A673 (cell line): ENCODE measurements around the gene VWA8. TPM values are rescaled to one million over a fixed set of nuclear protein-coding genes. Genes with fewer than 3 reads are reported as not detected.

Source experiments
- BruUV-seq: library from RNA; stranded (reverse); fragments of 400-500 nt; replicated peaks from 2 replicates; lab custom pipeline; 2021; lab: Mats Ljungman, UMichigan
- CTCF ChIA-PET: fragments of 300-600 bp; sonication (Branson Sonifier 250); formaldehyde crosslinking; loops from one replicate; lab custom pipeline; 2022; ENCODE audit warnings: antibody characterized with exemption; lab: Charles Lee
- POLR2A ChIA-PET: fragments of 300-600 bp; sonication (Branson Sonifier 250); formaldehyde crosslinking; loops from one replicate; lab custom pipeline; 2022; ENCODE audit warnings: antibody characterized with exemption; ENCODE audit not compliant: low non-redundant PET; lab: Charles Lee
- DNase-seq: peaks from one replicate; pipeline ENCODE4 v3.0.0-alpha.2; 2015; ENCODE audit warnings: low spot score
- H3K27ac ChIP-seq: fragments of 200-600 bp; sonication (generic); 2 replicates; pipeline ENCODE4 v1.5.1; 2016; ENCODE audit warnings: mixed run types, low read depth, mild to moderate bottlenecking, mixed read lengths, antibody characterized with exemption, low read length; ENCODE audit not compliant: poor library complexity, severe bottlenecking
- H3K27me3 ChIP-seq: fragments of 200-600 bp; sonication (generic); replicated peaks from 2 replicates; pipeline ENCODE4 v1.6.1; 2017; ENCODE audit warnings: mixed run types, low read depth, mild to moderate bottlenecking, mixed read lengths, antibody characterized with exemption, low read length; ENCODE audit not compliant: insufficient read depth, poor library complexity
- H3K36me3 ChIP-seq: fragments of 200-600 bp; sonication (generic); 2 replicates; pipeline ENCODE4 v1.6.1; 2016; ENCODE audit warnings: mixed run types, mild to moderate bottlenecking, mixed read lengths, antibody characterized with exemption, low read length; ENCODE audit not compliant: insufficient read depth, poor library complexity, severe bottlenecking
- H3K4me1 ChIP-seq: fragments of 200-600 bp; sonication (generic); 2 replicates; pipeline ENCODE4 v1.6.1; 2017; ENCODE audit warnings: mixed run types, mild to moderate bottlenecking, mixed read lengths, antibody characterized with exemption, low read length; ENCODE audit not compliant: insufficient read depth, poor library complexity, severe bottlenecking
- H3K4me3 ChIP-seq: fragments of 200-600 bp; sonication (generic); 2 replicates; pipeline ENCODE4 v1.5.1; 2016; ENCODE audit warnings: low read depth, mixed run types, mild to moderate bottlenecking, mixed read lengths, low read length; ENCODE audit not compliant: poor library complexity, severe bottlenecking
- H3K9me3 ChIP-seq: fragments of 200-600 bp; sonication (generic); 2 replicates; pipeline ENCODE4 v1.6.1; 2016; ENCODE audit warnings: mixed run types, low read depth, mild to moderate bottlenecking, mixed read lengths, antibody characterized with exemption, low read length; ENCODE audit not compliant: poor library complexity, severe bottlenecking
- EZH2 ChIP-seq: fragments of 200-600 bp; sonication (generic); IDR thresholded peaks from 2 replicates; pipeline ENCODE4 v1.6.1; 2017; ENCODE audit warnings: borderline replicate concordance, low read depth, mild to moderate bottlenecking, mixed read lengths, antibody characterized with exemption, low read length; ENCODE audit not compliant: poor library complexity, severe bottlenecking
- intact Hi-C: fragments of 100-400 bp; cut with micrococcal nuclease; formaldehyde crosslinking; loops from one replicate; pipeline ENCODE4 v1.10.0; 2022; ENCODE audit not compliant: unreplicated experiment
- total RNA-seq: library from RNA; stranded (reverse); gene quantifications from 2 replicates; pipeline ENCODE4 v1.2.3, GENCODE V29; 2021
- TF ChIP-seq, protein P1 (sequence below): fragments of 300-800, 200-600 bp; sonication (generic); conservative IDR thresholded peaks from 2 replicates; pipeline ENCODE4 v1.5.1; 2017; ENCODE audit warnings: low read depth, mild to moderate bottlenecking, antibody characterized with exemption, low read length, moderate library complexity, mixed read lengths

The VWA8 gene
- total RNA-seq, 1 experiment from 2014 or later: 18.5 TPM

DNA sequence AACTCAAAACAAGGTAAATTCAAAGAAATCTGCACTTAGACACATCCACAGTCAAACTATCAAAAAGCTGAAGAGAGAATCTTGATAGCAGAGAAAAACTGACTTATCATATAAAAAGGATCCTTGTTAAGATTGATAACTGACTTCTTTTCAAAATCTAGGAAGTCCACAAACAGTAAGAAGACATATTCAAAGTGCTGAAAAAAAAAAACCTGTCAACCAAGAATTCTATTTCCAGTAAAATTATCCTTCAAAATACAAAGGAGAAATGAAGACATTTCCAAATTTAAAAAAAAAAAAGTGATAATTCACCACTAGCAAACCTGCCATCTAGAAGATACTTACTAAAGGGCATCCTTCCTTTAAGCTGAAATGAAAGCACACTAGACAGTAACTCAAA, 15.0 kb downstream of the VWA8 start:
- no peak for TF ChIP-seq EZH2
- TF ChIP-seq, protein P1, sequence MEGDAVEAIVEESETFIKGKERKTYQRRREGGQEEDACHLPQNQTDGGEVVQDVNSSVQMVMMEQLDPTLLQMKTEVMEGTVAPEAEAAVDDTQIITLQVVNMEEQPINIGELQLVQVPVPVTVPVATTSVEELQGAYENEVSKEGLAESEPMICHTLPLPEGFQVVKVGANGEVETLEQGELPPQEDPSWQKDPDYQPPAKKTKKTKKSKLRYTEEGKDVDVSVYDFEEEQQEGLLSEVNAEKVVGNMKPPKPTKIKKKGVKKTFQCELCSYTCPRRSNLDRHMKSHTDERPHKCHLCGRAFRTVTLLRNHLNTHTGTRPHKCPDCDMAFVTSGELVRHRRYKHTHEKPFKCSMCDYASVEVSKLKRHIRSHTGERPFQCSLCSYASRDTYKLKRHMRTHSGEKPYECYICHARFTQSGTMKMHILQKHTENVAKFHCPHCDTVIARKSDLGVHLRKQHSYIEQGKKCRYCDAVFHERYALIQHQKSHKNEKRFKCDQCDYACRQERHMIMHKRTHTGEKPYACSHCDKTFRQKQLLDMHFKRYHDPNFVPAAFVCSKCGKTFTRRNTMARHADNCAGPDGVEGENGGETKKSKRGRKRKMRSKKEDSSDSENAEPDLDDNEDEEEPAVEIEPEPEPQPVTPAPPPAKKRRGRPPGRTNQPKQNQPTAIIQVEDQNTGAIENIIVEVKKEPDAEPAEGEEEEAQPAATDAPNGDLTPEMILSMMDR: no peak
- CTCF ChIA-PET: interaction anchor here (0.7 kb wide), 1 partner anchor 14 kb away, joined by 3 read pairs; no protein-coding TSS in a partner anchor
- intact Hi-C loops: no loop called here
- no peak for DNase-seq
- H3K4me3 ChIP-seq: no peak overlapping the region
- no peaks in the 10 kb centered on the region for H3K9me3 ChIP-seq
- POLR2A ChIA-PET: no interaction called here
- no TSS peak for BruUV-seq
- H3K27me3 ChIP-seq: no peaks in the 10 kb centered on the region
- H3K36me3 ChIP-seq: no peaks in the 10 kb centered on the region
- no peaks in the 10 kb centered on the region for H3K4me1 ChIP-seq
- no peak overlapping the region for H3K27ac ChIP-seq

DNA sequence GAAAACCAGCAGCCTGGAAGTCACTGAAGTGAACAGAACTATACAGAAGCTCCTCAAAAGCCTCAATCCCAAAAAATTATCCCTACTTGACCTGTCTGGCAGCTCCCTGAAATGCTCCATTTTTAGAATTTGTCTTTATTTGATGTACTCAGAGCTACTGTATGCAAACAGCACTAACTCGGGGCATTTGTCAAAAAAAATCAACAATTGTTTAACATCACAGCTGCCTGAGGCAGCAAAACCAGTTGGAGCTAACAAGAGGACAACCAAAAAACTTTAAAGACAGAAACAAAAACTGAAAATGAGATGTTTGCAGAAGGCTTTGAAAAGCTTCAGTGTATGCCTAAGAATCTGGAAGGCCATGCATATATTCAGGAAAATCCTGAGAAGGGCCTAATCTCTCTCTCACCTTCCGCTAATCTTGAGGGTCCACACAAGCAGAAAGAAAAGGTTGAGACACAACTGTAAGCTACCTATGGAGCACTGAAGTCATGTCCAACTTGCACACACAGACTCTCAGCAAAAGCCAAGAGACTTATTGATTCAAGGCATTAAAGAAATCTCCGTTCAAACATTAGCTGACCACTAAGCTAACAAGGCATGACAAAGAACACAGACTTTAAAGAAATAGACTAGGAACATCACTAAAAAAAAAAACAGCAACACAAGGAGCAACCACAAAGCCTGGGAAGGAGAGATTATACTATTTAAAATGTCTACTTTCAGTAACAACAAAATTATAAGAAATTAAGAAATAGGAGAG, 16.1 kb downstream of the VWA8 start:
- no peaks in the 10 kb centered on the region for H3K9me3 ChIP-seq
- no peak overlapping the region for H3K4me3 ChIP-seq
- CTCF ChIA-PET: interaction anchor here (0.7 kb wide), 1 partner anchor 28 kb away, joined by 3 read pairs; no protein-coding TSS in a partner anchor
- H3K27ac ChIP-seq: no peak overlapping the region
- no peaks in the 10 kb centered on the region for H3K27me3 ChIP-seq
- peaks cover 2% of the 10 kb centered on the region for H3K4me1 ChIP-seq
- H3K36me3 ChIP-seq: no peaks in the 10 kb centered on the region
- intact Hi-C loops: no loop called here
- POLR2A ChIA-PET: no interaction called here
- TF ChIP-seq, protein P1: no peak
- TF ChIP-seq EZH2: no peak
- BruUV-seq: no TSS peak
- DNase-seq: no peak

DNA sequence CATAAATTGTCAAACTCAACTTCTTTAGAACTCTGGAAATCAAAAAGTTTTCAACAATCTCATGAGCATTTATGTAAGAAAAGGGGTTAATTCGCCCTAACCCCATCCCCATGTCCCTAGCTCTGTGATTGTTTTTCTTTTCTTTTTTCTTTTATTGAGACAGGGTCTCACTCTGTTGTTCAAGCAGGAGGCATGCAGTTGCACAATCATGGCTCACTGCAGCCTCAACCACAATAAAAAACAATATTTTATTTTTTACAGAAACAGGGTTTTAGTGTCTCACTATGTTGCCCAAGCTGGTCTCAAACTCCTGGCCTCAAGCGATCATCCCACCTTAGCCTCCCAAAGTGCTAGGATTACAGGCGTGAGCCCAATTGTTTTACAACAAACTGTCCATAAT, 16.7 kb downstream of the VWA8 start:
- no peak for TF ChIP-seq EZH2
- TF ChIP-seq, protein P1: no peak
- POLR2A ChIA-PET: no interaction called here
- no TSS peak for BruUV-seq
- Histone ChIP-seq H3K36me3 (no peaks in the 10 kb centered on the region), H3K9me3 (no peaks in the 10 kb centered on the region), H3K4me3 (no peak overlapping the region), H3K27me3 (no peaks in the 10 kb centered on the region), H3K4me1 (peaks cover 5% of the 10 kb centered on the region), H3K27ac (no peak overlapping the region)
- CTCF ChIA-PET: interaction anchor here (0.7 kb wide), 1 partner anchor 28 kb away, joined by 3 read pairs; no protein-coding TSS in a partner anchor
- intact Hi-C loops: no loop called here
- no peak for DNase-seq
